HepG2 (cell line): Measurements from ENCODE around the gene CDH2. TPM values are rescaled to one million over a fixed set of nuclear protein-coding genes. Genes with fewer than 3 reads are reported as not detected.

ENCODE experiments used
- ATAC-seq: fragments of 200-7000 bp; cut with Tn5 transposase; 3 replicates; pipeline ENCODE4 v1.9.1; 2020; ENCODE audit warnings: mild to moderate bottlenecking, moderate library complexity
- BruUV-seq: library from RNA; stranded (reverse); fragments of 400-500 nt; replicated peaks from 2 replicates; lab custom pipeline; 2021; lab: Mats Ljungman, UMichigan
- CTCF ChIA-PET: fragments of 300-600 bp; formaldehyde crosslinking; extraction: SDS; loops from one replicate; lab custom pipeline; 2021; ENCODE audit warnings: low total read pairs, inconsistent platforms, low intra/inter-chr PET ratio; lab: Yijun Ruan, JAX
- POLR2A ChIA-PET: fragments of 350-600 bp; sonication (Branson Sonifier 250); formaldehyde crosslinking; loops from one replicate; lab custom pipeline; 2020; ENCODE audit warnings: antibody characterized with exemption, inconsistent platforms; lab: Yijun Ruan, JAX
- DNase-seq: peaks from one replicate; pipeline ENCODE4 v3.0.0-alpha.2; 2015; ENCODE audit warnings: low spot score
- FAIRE-seq: peaks from 3 replicates; lab custom pipeline; 2011; peaks lifted over from hg19 to GRCh38; lab: Jason Lieb, UNC
- H2AFZ ChIP-seq: one replicate; pipeline ENCODE4 v1.6.1; 2011; ENCODE audit warnings: low read length, inconsistent platforms
- H3K27ac ChIP-seq: fragments of 300-600 bp; 3 replicates; pipeline ENCODE4 v1.8.0; 2011; ENCODE audit warnings: mixed run types, mild to moderate bottlenecking, mixed read lengths, low read length, inconsistent platforms; ENCODE audit not compliant: insufficient read depth; ENCODE audit errors: extremely low read length
- H3K27me3 ChIP-seq, 2 experiments: fragments of 200-600 bp in 1 of 2; 2 replicates in 1 of 2; 3 replicates in 1 of 2; pipeline versions ENCODE4 v1.6.0 to v1.8.0; 2011; ENCODE audit warnings: low read length in 2 of 2, mild to moderate bottlenecking in 2 of 2, moderate library complexity in 2 of 2, inconsistent platforms in 1 of 2; ENCODE audit not compliant: insufficient read depth in 2 of 2, control insufficient read depth in 1 of 2
- H3K36me3 ChIP-seq, 2 experiments: fragments of 200-600 bp in 1 of 2; replicated peaks in 1 of 2; 2 replicates in 1 of 2; 3 replicates in 1 of 2; pipeline versions ENCODE4 v1.5.1 to v1.8.0; 2011; ENCODE audit warnings: low read length in 2 of 2, inconsistent platforms in 1 of 2; ENCODE audit not compliant: insufficient read depth in 2 of 2, control insufficient read depth in 1 of 2
- H3K4me1 ChIP-seq: 2 replicates; pipeline ENCODE4 v1.5.1; 2012; ENCODE audit warnings: low read length, inconsistent platforms; ENCODE audit not compliant: insufficient read depth
- H3K4me2 ChIP-seq: 2 replicates; pipeline ENCODE4 v1.6.0; 2011; ENCODE audit warnings: low read depth, low read length, inconsistent platforms
- H3K4me3 ChIP-seq, 3 experiments: fragments of 200-600 bp in 1 of 3; sonication (generic), shearing (Covaris generic) in 1 of 3; replicated peaks in 1 of 3; 2 replicates each; pipeline ENCODE4 v1.5.1; 2011 to 2016; ENCODE audit warnings: low read length in 3 of 3, inconsistent platforms in 2 of 3, low read depth in 2 of 3, mild to moderate bottlenecking in 2 of 3, control low read depth in 1 of 3, mixed read lengths in 1 of 3; ENCODE audit not compliant: insufficient read depth in 1 of 3
- H3K79me2 ChIP-seq: one replicate; pipeline ENCODE4 v1.6.1; 2011; ENCODE audit warnings: low read length, inconsistent platforms; ENCODE audit not compliant: insufficient read depth
- H3K9ac ChIP-seq: 2 replicates; pipeline ENCODE4 v1.6.0; 2011; ENCODE audit warnings: mild to moderate bottlenecking, low read depth, low read length, inconsistent platforms; ENCODE audit not compliant: insufficient read depth
- H3K9me3 ChIP-seq: 2 replicates; pipeline ENCODE4 v1.5.1; 2012; ENCODE audit warnings: mild to moderate bottlenecking, low read length
- H4K20me1 ChIP-seq: 2 replicates; pipeline ENCODE4 v1.6.0; 2011; ENCODE audit warnings: inconsistent platforms, mild to moderate bottlenecking, low read length, moderate library complexity; ENCODE audit not compliant: insufficient read depth
- CEBPG ChIP-seq: IDR thresholded peaks from 2 replicates; pipeline ENCODE4 v1.6.1; 2016
- ETV6 ChIP-seq: sonication (generic); formaldehyde crosslinking; conservative IDR thresholded peaks from 2 replicates; pipeline ENCODE4 v1.4.0; 2020; ENCODE audit warnings: missing genetic modification reagents
- FOXP1 ChIP-seq, 2 experiments: fragments of 450-650 bp in 1 of 2; IDR thresholded peaks; 2 replicates each; pipeline ENCODE4 v1.6.1; 2017 to 2018; ENCODE audit warnings: antibody characterized with exemption in 1 of 2
- GATAD2A ChIP-seq: IDR thresholded peaks from 2 replicates; pipeline ENCODE4 v1.6.1; 2016
- MAFF ChIP-seq: IDR thresholded peaks from 2 replicates; pipeline ENCODE4 v1.6.1; 2011; ENCODE audit warnings: low read depth, low read length, improper control_type of control experiment
- NFIB ChIP-seq: sonication (generic); formaldehyde crosslinking; IDR thresholded peaks from 2 replicates; pipeline ENCODE4 v1.9.0; 2021; ENCODE audit warnings: missing genetic modification reagents, mild to moderate bottlenecking, borderline replicate concordance
- NKX3-1 ChIP-seq: sonication (generic); formaldehyde crosslinking; IDR thresholded peaks from 2 replicates; pipeline ENCODE4 v1.5.0; 2020; ENCODE audit warnings: missing genetic modification reagents
- NR2F1 ChIP-seq, 2 experiments: fragments of 450-650 bp in 1 of 2; formaldehyde crosslinking in 1 of 2; IDR thresholded peaks; 2 replicates each; pipeline versions ENCODE4 v1.5.0 to v1.6.1; 2016 to 2020; ENCODE audit warnings: mild to moderate bottlenecking in 1 of 2, missing compliant biosample characterization in 1 of 2, missing genetic modification reagents in 1 of 2, moderate library complexity in 1 of 2
- NR2F6 ChIP-seq, 2 experiments: IDR thresholded peaks; 2 replicates each; pipeline ENCODE4 v1.6.1; 2016; ENCODE audit warnings: antibody characterized with exemption in 1 of 2, mild to moderate bottlenecking in 1 of 2
- RARA ChIP-seq: IDR thresholded peaks from 2 replicates; pipeline ENCODE4 v1.6.1; 2016; ENCODE audit warnings: missing genetic modification reagents, missing compliant biosample characterization
- SMAD1 ChIP-seq: sonication (generic); formaldehyde crosslinking; IDR thresholded peaks from 2 replicates; pipeline ENCODE4 v1.4.0; 2020; ENCODE audit warnings: missing genetic modification reagents, low read depth, mild to moderate bottlenecking, borderline replicate concordance
- ZBTB49 ChIP-seq: sonication (generic); formaldehyde crosslinking; IDR thresholded peaks from 2 replicates; pipeline ENCODE4 v1.4.0; 2020; ENCODE audit warnings: missing genetic modification reagents, borderline replicate concordance
- ZNF7 ChIP-seq: IDR thresholded peaks from 2 replicates; pipeline ENCODE4 v1.6.1; 2016; ENCODE audit warnings: missing biosample characterization, missing genetic modification reagents
- ZNF788 ChIP-seq: sonication (generic); formaldehyde crosslinking; IDR thresholded peaks from 2 replicates; pipeline ENCODE4 v1.5.0; 2020; ENCODE audit warnings: mild to moderate bottlenecking, missing genetic modification reagents, borderline replicate concordance
- ZNF891 ChIP-seq: sonication (generic); formaldehyde crosslinking; IDR thresholded peaks from 2 replicates; pipeline ENCODE4 v1.5.0; 2020; ENCODE audit warnings: mild to moderate bottlenecking, missing genetic modification reagents
- WGBS: methylation state at CpG from one replicate; pipeline ENCODE4 v1.1.6; 2017; ENCODE audit warnings: low lambda C conversion rate; 5-methylcytosine and 5-hydroxymethylcytosine counted together
- in situ Hi-C: cut with HindIII; loops from 2 replicates; pipeline ENCODE4 v1.10.0; 2017; ENCODE audit warnings: low pct_unique_long_range_greater_than_20kb; ENCODE audit not compliant: extremely low pct_ligation_motif_present
- intact Hi-C: fragments of 100-400 bp; cut with micrococcal nuclease; formaldehyde crosslinking; loops from one replicate; pipeline ENCODE4 v1.10.0; 2022; ENCODE audit not compliant: unreplicated experiment
- polyA plus RNA-seq, 8 experiments: library from polyadenylated mRNA; depleted of rRNA in 3 of 8; stranded (reverse) in 7 of 8; unstranded in 1 of 8; fragments of >200 nt; fragmentation: Illumina TruSeq in 4 of 8; extraction: Trizol in 4 of 8; gene quantifications; 2 replicates each; pipeline versions ENCODE4 v1.2.1 to v1.2.3, GENCODE V29; 2011 to 2016; ENCODE audit warnings: low read depth in 4 of 8, missing spikeins in 1 of 8, mixed read lengths in 1 of 8; ENCODE audit not compliant: insufficient read depth in 1 of 8
- total RNA-seq, 5 experiments: library from RNA; depleted of rRNA; stranded (reverse); fragments of >200 nt; fragmentation: Illumina TruSeq; extraction: Trizol; gene quantifications; 2 replicates each; pipeline ENCODE4 v1.2.3, GENCODE V29; 2016; ENCODE audit warnings: low read depth in 1 of 5

The CDH2 gene
- total and polyA plus RNA-seq, 2 of the 13 experiments (the other 11 are each of a cell fraction or from before 2014, with no cell fraction given) = 18.6 to 36.1 TPM

GRCh38 chr18:28193177-28193778, 16.3 kb upstream of the CDH2 start:
- ATAC-seq (peak; percentile 69), DNase-seq (peak; percentile 18), FAIRE-seq (no peak)
- H3K36me3 ChIP-seq = no peaks in the 10 kb centered on the region
- no peaks in the 10 kb centered on the region for H3K9me3 ChIP-seq
- no peak overlapping the region for H3K27ac ChIP-seq
- ChIA-PET CTCF (no interaction called here), POLR2A (no interaction called here)
- WGBS = 28% methylated on average over 6 of the region's 6 CpGs
- no peak overlapping the region for H2AFZ ChIP-seq
- TF ChIP-seq ZNF788 (CRISPR knock-in tag) (0 out of 2 replicates have a peak, but pooled peaks have one; percentile 22), ZNF7 (CRISPR knock-in tag) (peak; percentile 70; the same call in 1 of the 2 replicates), NR2F1 (CRISPR knock-in tag; IDR thresholded peaks at IDR 0.05) (peak in 1 of 2 experiments; percentile 23; a peak in 1 of 4 replicates), ETV6 (CRISPR knock-in tag) (no peak), ZBTB49 (CRISPR knock-in tag) (no peak), MAFF (no peak), SMAD1 (CRISPR knock-in tag) (no peak), RARA (0 out of 2 replicates have a peak, but pooled peaks have one; percentile 29), GATAD2A (peak; percentile 14; the same call in 1 of the 2 replicates), NFIB (CRISPR knock-in tag) (no peak), NR2F6 (IDR thresholded peaks at IDR 0.05) (no peak; the same call in 1 of the 2 replicates), NR2F6 (CRISPR knock-in tag; IDR thresholded peaks at IDR 0.05) (peak; percentile 67; the same call in 1 of the 2 replicates), CEBPG (CRISPR knock-in tag) (0 out of 2 replicates have a peak, but pooled peaks have one; percentile 36), FOXP1 (IDR thresholded peaks at IDR 0.05) (no peak), FOXP1 (CRISPR knock-in tag; IDR thresholded peaks at IDR 0.05) (peak; percentile 21; the same call in 1 of the 2 replicates), ZNF891 (CRISPR knock-in tag) (no peak), NKX3-1 (CRISPR knock-in tag) (no peak)
- intact Hi-C loops (loop anchor here (2.0 kb wide), 1 partner anchor 20 kb away; no protein-coding TSS in a partner anchor), in situ Hi-C loops (loop anchor here (25.0 kb wide), 3 partner anchors 406 to 581 kb away; no protein-coding TSS in a partner anchor)
- H3K4me2 ChIP-seq = peak overlapping the region; percentile 60; the same call in 1 of the 2 replicates
- no peaks in the 10 kb centered on the region for H3K27me3 ChIP-seq
- H3K4me3 ChIP-seq = no peak overlapping the region; a peak in 1 of 6 replicates
- no peaks in the 10 kb centered on the region for H3K79me2 ChIP-seq
- BruUV-seq = no TSS peak
- no peaks in the 10 kb centered on the region for H4K20me1 ChIP-seq
- H3K9ac ChIP-seq = no peak overlapping the region
- peaks cover 8% of the 10 kb centered on the region; the same call in 1 of the 2 replicates for H3K4me1 ChIP-seq
